HG03575 (cell line): ENCODE measurements around the gene SRRM4.

Experiments used
- ATAC-seq: cut with Tn5 transposase; IDR thresholded peaks from one replicate; pipeline ENCODE4 v1.9.1; 2021; ENCODE audit not compliant: unreplicated experiment, insufficient number of reproducible peaks, low FRiP score; ENCODE audit errors: extremely low read depth

SRRM4 gene

GRCh38 chr12:119177724-119178380 is 196.5 kb downstream of the SRRM4 start:
- ATAC-seq: no peak

- ATAC-seq: no peak
Measured at GRCh38 chr12:119178544-119179334, 197.4 kb downstream of the SRRM4 start, which contains the start of gene HSPB8. TSS of gene HSPB8 (plus strand) at chr12:119178931. CDS start at chr12:119179313, 382 bp downstream.

GRCh38 chr12:119179335-119180021 is 198.1 kb downstream of the SRRM4 start:
- no peak for ATAC-seq

- ATAC-seq: no peak
Measured at GRCh38 chr12:119180380-119181040, 199.2 kb downstream of the SRRM4 start.

GRCh38 chr12:119181202-119181601 is 199.9 kb downstream of the SRRM4 start:
- no peak for ATAC-seq

GRCh38 chr12:119181944-119182343 is 200.6 kb downstream of the SRRM4 start:
- no peak for ATAC-seq

- no peak for ATAC-seq
Measured at GRCh38 chr12:119182701-119183493, 201.6 kb downstream of the SRRM4 start.

- ATAC-seq: no peak
Measured at GRCh38 chr12:119183942-119184695, 202.8 kb downstream of the SRRM4 start.

- no peak for ATAC-seq
Measured at GRCh38 chr12:119195256-119195655, 213.9 kb downstream of the SRRM4 start.

- no peak for ATAC-seq
Measured at GRCh38 chr12:119198440-119198839, 217.1 kb downstream of the SRRM4 start.

- no peak for ATAC-seq
Measured at GRCh38 chr12:119200601-119201000, 219.3 kb downstream of the SRRM4 start.

GRCh38 chr12:119201789-119202543 is 220.6 kb downstream of the SRRM4 start:
- ATAC-seq: no peak

- no peak for ATAC-seq
Measured at GRCh38 chr12:119202544-119202943, 221.2 kb downstream of the SRRM4 start.

GRCh38 chr12:119204131-119204530 is 222.8 kb downstream of the SRRM4 start:
- ATAC-seq: no peak

- ATAC-seq: no peak
Measured at GRCh38 chr12:119204671-119205285, 223.4 kb downstream of the SRRM4 start.

- ATAC-seq: no peak
Measured at GRCh38 chr12:119206348-119207062, 225.2 kb downstream of the SRRM4 start.
